Measurements from ENCODE around the gene CAPN7.

The CAPN7 gene

GRCh38 chr3:15279205-15279604 lies 73.2 kb downstream of the CAPN7 start:
- DNase-seq, result no peak

GRCh38 chr3:15279671-15280402 lies 73.8 kb downstream of the CAPN7 start:
- no peak for DNase-seq

GRCh38 chr3:15280853-15281532 lies 74.9 kb downstream of the CAPN7 start:
- peak; percentile 36 for DNase-seq

GRCh38 chr3:15281817-15282216 lies 75.8 kb downstream of the CAPN7 start:
- no peak for DNase-seq

- DNase-seq, result no peak
These were observed 77.7 kb downstream of the CAPN7 start for GRCh38 chr3:15283702-15284101.

- peak; percentile 97 for DNase-seq
These were observed 78.3 kb downstream of the CAPN7 start for GRCh38 chr3:15284121-15284889.

GRCh38 chr3:15286022-15286421 lies 80.0 kb downstream of the CAPN7 start:
- no peak for DNase-seq

GRCh38 chr3:15287565-15288330 lies 81.7 kb downstream of the CAPN7 start:
- no peak for DNase-seq

GRCh38 chr3:15288331-15289035 lies 82.4 kb downstream of the CAPN7 start:
- no peak for DNase-seq

GRCh38 chr3:15289661-15290060 lies 83.6 kb downstream of the CAPN7 start:
- DNase-seq, result no peak

- DNase-seq, result no peak
These were observed 84.7 kb downstream of the CAPN7 start for GRCh38 chr3:15290736-15291135.

GRCh38 chr3:15291589-15292541 lies 85.8 kb downstream of the CAPN7 start:
- DNase-seq, result no peak

- no peak for DNase-seq
These were observed 86.9 kb downstream of the CAPN7 start for GRCh38 chr3:15292765-15293522.

- peak; percentile 66 for DNase-seq
These were observed 88.9 kb downstream of the CAPN7 start for GRCh38 chr3:15294929-15295328.

GRCh38 chr3:15295506-15295905 lies 89.5 kb downstream of the CAPN7 start:
- DNase-seq, result peak; percentile 58

GRCh38 chr3:15297608-15298350 lies 91.7 kb downstream of the CAPN7 start:
- no peak for DNase-seq

- DNase-seq, result no peak
These were observed 92.5 kb downstream of the CAPN7 start for GRCh38 chr3:15298504-15298903.

- DNase-seq, result no peak
These were observed 93.0 kb downstream of the CAPN7 start for GRCh38 chr3:15299036-15299435.

GRCh38 chr3:15300323-15301078 lies 94.5 kb downstream of the CAPN7 start:
- peak; percentile 53 for DNase-seq
